RWPE2 (cell line): Measurements from ENCODE around the gene ZSCAN26.
A peak's percentile ranks its signal among the peaks of the same experiment; 100 is the strongest.

Experiments
- ATAC-seq: fragments of 200-7000 bp; cut with Tn5 transposase; 3 replicates; pipeline ENCODE4 v1.9.1; 2021; ENCODE audit warnings: low read depth
- DNase-seq: peaks from one replicate; pipeline ENCODE4 v3.0.0-alpha.2; 2020; ENCODE audit warnings: low spot score
- H3K27ac ChIP-seq: fragments of 450-650 bp; 2 replicates; pipeline ENCODE4 v1.5.1; 2017; ENCODE audit warnings: mild to moderate bottlenecking; ENCODE audit not compliant: poor library complexity, severe bottlenecking
- H3K27me3 ChIP-seq: fragments of 250-450 bp; sonication (Bioruptor Pico); 2 replicates; pipeline ENCODE4 v1.5.1; 2021; ENCODE audit warnings: mild to moderate bottlenecking, moderate library complexity; ENCODE audit not compliant: insufficient read depth, poor library complexity, severe bottlenecking
- H3K36me3 ChIP-seq: fragments of 250-450 bp; sonication (Bioruptor Pico); 2 replicates; pipeline ENCODE4 v1.5.1; 2020; ENCODE audit warnings: low read depth, mild to moderate bottlenecking, moderate library complexity
- H3K4me1 ChIP-seq: fragments of 250-450 bp; sonication (Bioruptor Pico); 2 replicates; pipeline ENCODE4 v1.5.1; 2021; ENCODE audit warnings: mild to moderate bottlenecking, moderate library complexity; ENCODE audit not compliant: insufficient read depth, poor library complexity, severe bottlenecking
- H3K4me3 ChIP-seq: fragments of 250-450 bp; sonication (Bioruptor Pico); 2 replicates; pipeline ENCODE4 v1.5.1; 2021; ENCODE audit warnings: mild to moderate bottlenecking, moderate library complexity; ENCODE audit not compliant: severe bottlenecking
- H3K9me3 ChIP-seq: fragments of 250-450 bp; sonication (Bioruptor Pico); 2 replicates; pipeline ENCODE4 v1.5.1; 2021; ENCODE audit warnings: mild to moderate bottlenecking, moderate library complexity; ENCODE audit not compliant: severe bottlenecking
- TF ChIP-seq, protein P1 (sequence below): fragments of 450-650 bp; IDR thresholded peaks from one replicate; pipeline ENCODE4 v1.5.1; 2017; ENCODE audit warnings: mild to moderate bottlenecking, moderate library complexity; ENCODE audit not compliant: poor library complexity, severe bottlenecking

Gene ZSCAN26

GRCh38 chr6:28281288-28282064, 14.5 kb downstream of the ZSCAN26 start, which contains the start of gene PGBD1:
PGBD1 (plus strand) TSS chr6:28281572; CDS start chr6:28283814, 2,242 bp downstream.
- H3K4me1 ChIP-seq, result peaks cover 6% of the 10 kb centered on the region
- peaks cover 26% of the 10 kb centered on the region for H3K36me3 ChIP-seq
- DNase-seq (peak; percentile 82), ATAC-seq (peak; percentile 94)
- TF ChIP-seq, protein P1, sequence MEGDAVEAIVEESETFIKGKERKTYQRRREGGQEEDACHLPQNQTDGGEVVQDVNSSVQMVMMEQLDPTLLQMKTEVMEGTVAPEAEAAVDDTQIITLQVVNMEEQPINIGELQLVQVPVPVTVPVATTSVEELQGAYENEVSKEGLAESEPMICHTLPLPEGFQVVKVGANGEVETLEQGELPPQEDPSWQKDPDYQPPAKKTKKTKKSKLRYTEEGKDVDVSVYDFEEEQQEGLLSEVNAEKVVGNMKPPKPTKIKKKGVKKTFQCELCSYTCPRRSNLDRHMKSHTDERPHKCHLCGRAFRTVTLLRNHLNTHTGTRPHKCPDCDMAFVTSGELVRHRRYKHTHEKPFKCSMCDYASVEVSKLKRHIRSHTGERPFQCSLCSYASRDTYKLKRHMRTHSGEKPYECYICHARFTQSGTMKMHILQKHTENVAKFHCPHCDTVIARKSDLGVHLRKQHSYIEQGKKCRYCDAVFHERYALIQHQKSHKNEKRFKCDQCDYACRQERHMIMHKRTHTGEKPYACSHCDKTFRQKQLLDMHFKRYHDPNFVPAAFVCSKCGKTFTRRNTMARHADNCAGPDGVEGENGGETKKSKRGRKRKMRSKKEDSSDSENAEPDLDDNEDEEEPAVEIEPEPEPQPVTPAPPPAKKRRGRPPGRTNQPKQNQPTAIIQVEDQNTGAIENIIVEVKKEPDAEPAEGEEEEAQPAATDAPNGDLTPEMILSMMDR, result no peak
- H3K4me3 ChIP-seq, result peak within 1 kb of the TSS; percentile 73
- H3K27me3 ChIP-seq, result no peaks in the 10 kb centered on the region
- peak within 1 kb of the TSS; percentile 6 for H3K27ac ChIP-seq
- no peaks in the 10 kb centered on the region for H3K9me3 ChIP-seq

DNA sequence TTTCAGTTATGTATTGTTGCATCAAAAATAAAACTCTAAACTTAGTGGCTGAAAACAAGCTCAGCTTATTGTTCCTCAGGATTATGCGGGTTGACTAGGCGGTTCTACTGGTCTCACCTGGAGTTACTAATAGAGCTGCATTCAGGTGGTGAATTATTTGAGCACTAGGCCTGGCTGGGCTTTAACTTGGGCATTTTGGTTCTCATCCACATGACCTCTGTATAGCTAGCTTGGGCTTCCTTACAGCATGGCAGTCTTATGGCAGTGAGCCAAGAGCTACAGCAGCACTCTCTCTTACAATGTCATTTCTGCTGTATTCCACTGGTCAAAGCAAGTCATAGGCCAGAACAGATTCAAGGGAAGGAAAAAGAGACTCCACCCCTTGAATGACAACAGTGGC, 16.0 kb downstream of the ZSCAN26 start:
- DNase-seq (no peak), ATAC-seq (no peak)
- Histone ChIP-seq H3K27ac (no peak overlapping the region), H3K9me3 (no peaks in the 10 kb centered on the region), H3K4me1 (peaks cover 6% of the 10 kb centered on the region), H3K4me3 (no peak overlapping the region), H3K36me3 (peaks cover 36% of the 10 kb centered on the region), H3K27me3 (no peaks in the 10 kb centered on the region)
- TF ChIP-seq, protein P1, result no peak

DNA sequence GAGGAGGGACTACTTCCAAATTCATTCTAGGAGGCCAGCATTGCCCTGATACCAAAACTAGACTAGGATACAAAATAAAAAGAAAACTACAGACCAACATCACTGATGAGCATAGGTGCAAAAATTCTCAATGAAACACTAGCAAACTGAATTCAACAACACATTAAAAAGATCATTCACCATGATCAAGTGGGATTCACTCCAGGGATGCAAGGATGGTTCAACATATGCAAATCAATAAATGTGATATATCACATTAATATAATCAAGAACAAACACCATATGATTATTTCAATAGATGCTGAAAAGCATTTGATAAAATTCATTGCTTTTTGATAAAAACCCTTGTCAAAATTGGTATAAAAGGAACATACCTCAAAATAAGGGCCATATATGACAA, 24.6 kb downstream of the ZSCAN26 start:
- no peaks in the 10 kb centered on the region for H3K9me3 ChIP-seq
- no peak for ATAC-seq
- peaks cover 24% of the 10 kb centered on the region for H3K36me3 ChIP-seq
- H3K27ac ChIP-seq, result no peak overlapping the region
- H3K4me3 ChIP-seq, result no peak overlapping the region
- no peaks in the 10 kb centered on the region for H3K4me1 ChIP-seq
- DNase-seq, result no peak
- TF ChIP-seq, protein P1, result no peak
- H3K27me3 ChIP-seq, result no peaks in the 10 kb centered on the region

GRCh38 chr6:28295326-28295725, 28.4 kb downstream of the ZSCAN26 start:
- H3K27ac ChIP-seq, result no peak overlapping the region
- no peaks in the 10 kb centered on the region for H3K4me1 ChIP-seq
- no peak overlapping the region for H3K4me3 ChIP-seq
- TF ChIP-seq, protein P1, result no peak
- DNase-seq (no peak), ATAC-seq (no peak)
- no peaks in the 10 kb centered on the region for H3K27me3 ChIP-seq
- H3K9me3 ChIP-seq, result no peaks in the 10 kb centered on the region
- H3K36me3 ChIP-seq, result peaks cover 3% of the 10 kb centered on the region; the same call in 1 of the 2 replicates

DNA sequence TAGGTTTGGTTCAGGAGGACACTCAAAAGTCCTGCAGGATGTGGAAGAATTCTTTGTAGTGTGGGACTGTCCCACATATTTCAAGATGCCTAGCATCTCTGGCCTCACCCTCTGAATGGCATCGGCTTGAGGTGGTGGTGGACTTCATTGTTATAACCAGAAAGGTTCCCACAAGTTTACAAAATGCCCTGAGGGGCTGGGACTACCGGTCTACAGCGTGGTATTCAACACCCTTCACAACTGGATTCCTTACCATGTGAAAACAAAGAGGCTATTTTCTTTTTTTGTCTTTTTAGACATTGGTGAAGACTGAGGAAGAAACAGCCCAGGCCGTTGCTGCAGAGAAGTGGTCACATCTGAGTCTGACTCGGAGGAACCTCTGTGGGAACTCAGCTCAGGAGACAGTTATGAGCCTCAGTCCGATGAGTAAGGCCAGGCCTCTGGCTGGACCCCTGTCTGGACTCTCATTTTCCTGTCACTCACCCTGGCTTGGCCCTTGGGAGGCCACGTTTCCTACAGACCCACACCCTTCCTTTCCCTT, 29.6 kb downstream of the ZSCAN26 start:
- H3K27me3 ChIP-seq, result no peaks in the 10 kb centered on the region
- no peaks in the 10 kb centered on the region for H3K4me1 ChIP-seq
- H3K4me3 ChIP-seq, result no peak overlapping the region
- ATAC-seq, result no peak
- H3K36me3 ChIP-seq, result peaks cover 3% of the 10 kb centered on the region; the same call in 1 of the 2 replicates
- no peak overlapping the region for H3K27ac ChIP-seq
- no peak for DNase-seq
- TF ChIP-seq, protein P1, result no peak
- no peaks in the 10 kb centered on the region for H3K9me3 ChIP-seq
